CD4-positive, alpha-beta T cell treated with Interleukin-6 for 4 hours (primary cell): ENCODE data around the gene IL10RB.
A peak's percentile ranks its signal among the peaks of the same experiment; 100 is the strongest.

Experiments
- DNase-seq: peaks from one replicate; pipeline ENCODE4 v3.0.0-alpha.2; 2020; ENCODE audit warnings: mixed read lengths

The IL10RB gene

GRCh38 chr21:33268393-33268736, 2.2 kb downstream of the IL10RB start:
- DNase-seq = no peak

GRCh38 chr21:33268737-33269441, 2.7 kb downstream of the IL10RB start:
- DNase-seq = peak; percentile 67

DNA sequence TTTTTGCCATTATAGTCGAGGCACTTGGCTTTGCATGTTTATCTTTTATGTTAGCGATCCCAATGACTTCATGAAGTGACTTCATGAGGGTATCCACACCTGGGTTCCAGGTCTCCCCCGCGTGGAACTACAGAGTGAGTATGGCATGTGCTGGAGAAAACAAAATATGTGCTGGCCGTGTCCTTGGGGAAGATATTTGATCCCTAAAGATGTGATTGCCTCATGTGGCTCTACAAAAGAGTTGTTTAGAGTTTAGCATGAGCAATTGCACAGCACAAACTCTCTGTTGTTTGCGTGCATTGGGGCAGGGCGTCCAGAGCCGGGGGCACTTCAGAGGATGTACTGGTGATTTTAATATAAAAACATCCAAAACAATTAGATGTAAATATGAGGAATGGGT, 4.8 kb downstream of the IL10RB start:
- no peak for DNase-seq

GRCh38 chr21:33273044-33273443, 6.9 kb downstream of the IL10RB start:
- no peak for DNase-seq

- DNase-seq = no peak
Observed at GRCh38 chr21:33278721-33279120, 12.6 kb downstream of the IL10RB start.

DNA sequence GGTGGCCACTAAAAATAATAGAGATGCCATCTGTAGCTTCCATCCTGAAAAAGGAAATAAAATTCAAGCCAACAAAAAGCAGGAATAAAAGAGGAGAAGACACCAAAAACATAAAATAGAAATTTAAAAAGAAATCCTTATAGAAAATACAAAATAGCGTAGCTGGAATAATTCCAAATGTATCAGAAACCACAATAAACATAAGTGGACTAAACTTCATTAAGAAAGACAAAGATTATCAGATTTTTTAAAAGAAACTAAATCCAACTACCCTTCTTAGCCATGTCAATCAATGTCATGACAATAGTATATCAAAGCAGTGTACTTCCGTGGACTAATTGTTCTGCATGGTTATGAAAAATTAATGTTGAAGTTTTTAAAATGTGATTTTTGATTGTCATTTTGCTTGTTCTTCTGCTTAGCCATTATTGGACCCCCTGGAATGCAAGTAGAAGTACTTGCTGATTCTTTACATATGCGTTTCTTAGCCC, 13.2 kb downstream of the IL10RB start:
- DNase-seq = no peak

- DNase-seq = no peak
Observed at GRCh38 chr21:33281096-33281652, 15.0 kb downstream of the IL10RB start.

- DNase-seq = no peak
Observed at GRCh38 chr21:33283203-33283602, 17.0 kb downstream of the IL10RB start.

- no peak for DNase-seq
Observed at GRCh38 chr21:33286076-33286475, 19.9 kb downstream of the IL10RB start.

- no peak for DNase-seq
Observed at GRCh38 chr21:33286600-33287456, 20.7 kb downstream of the IL10RB start.

DNA sequence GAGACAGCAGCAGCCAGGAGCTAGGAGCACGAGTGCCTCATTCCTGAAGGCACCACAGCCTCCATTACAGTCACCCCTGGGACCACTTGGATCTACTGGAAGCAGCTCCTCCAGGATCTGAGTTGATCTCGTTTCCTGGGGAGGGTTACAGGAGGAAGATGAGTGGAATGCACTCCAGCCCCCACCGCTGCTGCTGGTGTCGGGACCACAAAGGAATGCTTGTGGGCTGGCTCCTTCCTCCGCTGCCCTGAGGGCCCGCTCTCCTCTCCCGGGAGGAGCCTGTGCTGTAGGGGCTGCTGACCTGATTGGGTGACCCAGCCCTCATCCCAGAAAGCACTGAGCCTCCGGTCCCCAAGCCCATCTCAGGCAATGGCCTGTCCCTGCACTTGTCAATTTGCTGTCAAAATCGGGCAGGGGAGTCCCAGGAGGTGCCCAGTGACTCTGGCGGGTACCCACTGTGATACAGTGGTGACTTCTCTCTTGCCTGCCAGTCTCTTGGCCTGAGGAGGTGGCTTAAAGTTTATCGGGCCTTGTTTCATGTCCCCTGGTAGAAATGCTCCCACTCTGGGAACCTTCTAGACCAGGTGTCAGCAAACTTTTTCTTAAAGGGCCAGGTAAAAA, 23.1 kb downstream of the IL10RB start:
- no peak for DNase-seq

DNA sequence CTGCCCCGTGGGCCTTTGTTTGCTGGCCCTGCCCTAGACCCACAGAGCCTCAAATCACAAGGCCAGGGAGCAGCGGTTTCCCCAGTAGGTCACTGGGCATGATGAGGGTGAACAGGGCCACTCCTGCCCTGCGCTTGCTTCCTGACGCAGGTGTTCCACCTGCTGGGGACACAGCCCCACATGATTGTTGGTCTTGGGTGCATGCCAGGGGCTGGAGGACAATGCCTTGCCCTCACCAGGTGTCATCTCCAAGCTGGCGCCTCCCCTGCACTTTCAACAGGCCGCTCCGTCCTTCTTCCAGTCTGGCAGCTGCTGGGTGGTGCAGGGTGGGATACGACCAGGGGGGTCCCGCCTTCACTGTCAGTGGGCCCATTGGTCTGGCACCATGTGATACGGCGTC, 24.3 kb downstream of the IL10RB start:
- no peak for DNase-seq

DNA sequence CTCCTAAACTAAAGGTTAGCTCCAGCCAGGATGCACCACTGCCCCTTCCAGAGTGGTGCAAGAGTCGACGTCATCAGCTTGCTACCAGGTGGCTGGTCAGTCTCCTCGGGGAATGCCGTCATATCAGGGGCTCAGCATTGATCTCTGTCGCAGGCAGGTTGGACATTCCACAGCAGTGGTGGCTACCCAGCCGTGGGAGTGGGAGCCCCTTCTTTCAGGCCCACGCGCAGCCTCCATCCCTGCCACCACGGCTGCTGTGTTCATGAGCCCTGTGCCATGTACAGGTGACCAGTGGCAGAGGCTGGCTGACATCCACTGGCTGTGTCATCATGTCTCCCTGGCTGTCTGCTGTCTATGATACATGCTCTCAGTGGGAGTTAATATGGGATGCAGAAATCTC, 25.5 kb downstream of the IL10RB start:
- DNase-seq = no peak

DNA sequence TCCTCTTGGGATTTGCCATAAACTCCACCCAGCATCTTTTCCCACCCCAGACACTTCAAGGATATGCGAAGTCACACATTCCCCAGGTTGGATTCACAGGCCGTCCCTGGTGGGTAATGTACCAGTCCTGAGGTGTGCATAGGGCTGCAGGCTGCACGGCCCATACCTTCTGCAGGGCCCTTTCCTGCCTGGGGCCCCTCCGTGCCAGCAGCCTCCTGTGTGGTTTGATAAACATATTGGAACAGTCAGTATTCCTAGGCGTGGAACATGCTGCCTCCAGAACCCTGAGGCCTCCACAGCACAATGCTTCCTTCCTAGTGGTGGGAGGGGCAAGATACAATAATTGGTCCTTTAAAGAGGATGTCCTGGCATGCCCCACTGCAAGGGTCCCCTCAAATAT, 26.6 kb downstream of the IL10RB start:
- DNase-seq = no peak

GRCh38 chr21:33293136-33293535, 27.0 kb downstream of the IL10RB start:
- no peak for DNase-seq

- DNase-seq = peak; percentile 41
Observed at GRCh38 chr21:33293811-33294216, 27.6 kb downstream of the IL10RB start.

- DNase-seq = no peak
Observed at GRCh38 chr21:33296156-33296555, 30.0 kb downstream of the IL10RB start.

GRCh38 chr21:33299181-33299752, 33.1 kb downstream of the IL10RB start:
- peak; percentile 67 for DNase-seq

GRCh38 chr21:33300701-33301631, 34.8 kb downstream of the IL10RB start:
- no peak for DNase-seq

DNA sequence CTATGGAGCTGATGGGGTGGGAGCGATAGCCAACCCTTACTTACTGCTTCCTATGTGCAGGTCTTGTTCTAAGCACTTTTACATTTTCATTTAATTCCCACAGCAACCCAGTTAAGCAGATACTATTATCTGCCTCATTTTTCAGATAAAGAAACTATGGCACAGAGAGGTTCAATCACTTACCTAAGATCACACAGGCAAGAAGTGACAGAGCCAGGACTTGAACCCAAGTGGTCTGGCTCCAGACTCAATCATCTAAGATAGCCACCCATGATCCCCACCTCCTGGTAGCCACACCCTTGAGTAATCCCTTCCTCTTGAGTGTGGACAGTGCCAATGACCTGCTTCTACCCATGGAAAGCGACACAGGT, 35.5 kb downstream of the IL10RB start:
- DNase-seq = no peak

- DNase-seq = no peak
Observed at GRCh38 chr21:33302055-33302454, 35.9 kb downstream of the IL10RB start.

GRCh38 chr21:33302796-33303195, 36.6 kb downstream of the IL10RB start:
- DNase-seq = no peak
